NCI-H345 treated with DMSO at 0.1 percent for 48 hours (cell line): ENCODE results near the gene PRAME.
"Not testable (repeated sequence)": the region's sequence is repeated elsewhere in the genome, so short reads cannot be mapped to it uniquely, and the experiment has no call there.

Experiments
- DNase-seq: peaks from one replicate; lab custom pipeline; 2025; ENCODE audit not compliant: unreplicated experiment; lab: John Stamatoyannopoulos, UW

The PRAME gene

GRCh38 chr22:22553141-22553540, 5.9 kb downstream of the PRAME start:
- no peak for DNase-seq

GRCh38 chr22:22552630-22553029, 6.4 kb downstream of the PRAME start:
- no peak for DNase-seq

- no peak for DNase-seq
These were observed 8.2 kb downstream of the PRAME start for GRCh38 chr22:22550789-22551434.

GRCh38 chr22:22548910-22549309, 10.2 kb downstream of the PRAME start:
- DNase-seq, result no peak

- no peak for DNase-seq
These were observed 10.7 kb downstream of the PRAME start for GRCh38 chr22:22548317-22548716.

- no peak for DNase-seq
These were observed 11.3 kb downstream of the PRAME start for GRCh38 chr22:22547692-22548300.

- DNase-seq, result no peak
These were observed 11.8 kb downstream of the PRAME start for GRCh38 chr22:22547226-22547625.

- no peak for DNase-seq
These were observed 12.6 kb downstream of the PRAME start for GRCh38 chr22:22546490-22546889.

- DNase-seq, result no peak
These were observed 14.0 kb downstream of the PRAME start for GRCh38 chr22:22545084-22545483.

GRCh38 chr22:22538226-22538989, 20.7 kb downstream of the PRAME start:
- DNase-seq, result no peak

GRCh38 chr22:22536916-22537315, 22.1 kb downstream of the PRAME start:
- DNase-seq, result no peak

- no peak for DNase-seq
These were observed 22.6 kb downstream of the PRAME start for GRCh38 chr22:22536515-22536914.

GRCh38 chr22:22535662-22536061, 23.4 kb downstream of the PRAME start:
- no peak for DNase-seq

GRCh38 chr22:22534604-22535415, 24.3 kb downstream of the PRAME start:
- no peak for DNase-seq

GRCh38 chr22:22533863-22534262, 25.2 kb downstream of the PRAME start:
- DNase-seq, result no peak

GRCh38 chr22:22533417-22533816, 25.6 kb downstream of the PRAME start:
- no peak for DNase-seq

- not testable (repeated sequence) for DNase-seq
These were observed 26.5 kb downstream of the PRAME start for GRCh38 chr22:22532547-22533071.

- no peak for DNase-seq
These were observed 27.1 kb downstream of the PRAME start for GRCh38 chr22:22531770-22532546.

- DNase-seq, result no peak
These were observed 30.3 kb downstream of the PRAME start for GRCh38 chr22:22528780-22529179.

GRCh38 chr22:22527312-22527711, 31.8 kb downstream of the PRAME start:
- DNase-seq, result no peak
